HG03097 (cell line): ENCODE measurements around the gene ABCB4.
A peak's percentile ranks its signal among the peaks of the same experiment; 100 is the strongest.

ENCODE experiments used
- ATAC-seq: cut with Tn5 transposase; IDR thresholded peaks from one replicate; pipeline ENCODE4 v1.9.1; 2021; ENCODE audit not compliant: unreplicated experiment, low FRiP score

The ABCB4 gene

GRCh38 chr7:87475359-87476178, at the start of gene ABCB4:
Gene ABCB4 (minus strand): TSS chr7:87475680. CDS start chr7:87475465, 215 bp downstream.
- ATAC-seq: peak; percentile 8

GRCh38 chr7:87518735-87519134, 43.3 kb upstream of the ABCB4 start:
- ATAC-seq: no peak

DNA sequence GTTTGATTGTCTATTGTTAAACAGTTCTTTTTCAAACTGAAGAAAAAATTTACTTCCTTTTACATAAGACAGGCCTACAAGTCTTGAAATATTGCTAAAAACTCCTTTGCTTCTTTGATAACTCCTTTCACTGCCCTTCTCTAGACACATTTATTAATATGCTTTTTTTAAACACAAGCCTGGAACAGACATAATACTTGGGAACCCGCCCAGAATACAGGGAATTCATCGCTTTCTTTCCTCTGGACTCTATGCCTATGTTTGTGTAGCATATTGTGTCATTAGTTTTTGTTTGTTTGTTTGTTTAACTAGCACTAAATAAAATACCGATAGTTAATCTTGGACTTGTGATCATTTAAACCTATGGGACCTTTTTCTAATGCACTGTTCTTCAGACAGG, 42.4 kb upstream of the ABCB4 start:
- no peak for ATAC-seq

DNA sequence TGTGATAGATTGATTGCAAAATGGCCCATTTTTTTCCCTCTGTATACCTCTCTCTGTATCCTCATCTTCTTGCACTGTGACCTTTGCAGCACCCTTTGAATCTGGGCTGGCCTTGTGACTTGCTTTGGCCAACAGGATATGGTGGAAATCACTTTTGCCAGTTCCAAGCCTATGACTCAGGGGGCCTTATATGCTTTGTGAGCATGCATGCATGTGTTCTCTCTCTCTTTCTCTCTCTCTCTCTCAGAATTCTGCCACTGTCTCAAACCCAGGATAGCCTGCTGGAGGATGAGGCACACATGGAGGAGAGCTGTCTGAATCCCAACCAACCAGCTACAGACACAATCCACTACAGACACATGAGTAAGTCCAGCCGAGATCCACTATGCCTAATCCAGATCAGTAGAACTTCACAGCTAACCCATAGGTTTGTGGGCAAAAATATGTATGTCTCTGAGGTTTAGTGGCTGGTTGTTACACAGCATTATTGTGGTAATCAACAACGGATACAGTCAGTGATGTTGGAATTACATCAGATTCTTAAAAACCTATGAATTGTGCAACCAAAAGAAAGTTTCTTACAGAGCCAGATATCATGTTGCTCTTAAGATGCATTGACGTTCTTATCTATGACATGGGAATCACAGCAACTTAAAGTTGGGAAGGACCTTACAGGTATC, 41.8 kb upstream of the ABCB4 start:
- ATAC-seq: no peak

- ATAC-seq: no peak
Measured at GRCh38 chr7:87513735-87514335, 38.4 kb upstream of the ABCB4 start.

- no peak for ATAC-seq
Measured at GRCh38 chr7:87512906-87513305, 37.4 kb upstream of the ABCB4 start.

GRCh38 chr7:87511510-87511909, 36.0 kb upstream of the ABCB4 start:
- no peak for ATAC-seq

DNA sequence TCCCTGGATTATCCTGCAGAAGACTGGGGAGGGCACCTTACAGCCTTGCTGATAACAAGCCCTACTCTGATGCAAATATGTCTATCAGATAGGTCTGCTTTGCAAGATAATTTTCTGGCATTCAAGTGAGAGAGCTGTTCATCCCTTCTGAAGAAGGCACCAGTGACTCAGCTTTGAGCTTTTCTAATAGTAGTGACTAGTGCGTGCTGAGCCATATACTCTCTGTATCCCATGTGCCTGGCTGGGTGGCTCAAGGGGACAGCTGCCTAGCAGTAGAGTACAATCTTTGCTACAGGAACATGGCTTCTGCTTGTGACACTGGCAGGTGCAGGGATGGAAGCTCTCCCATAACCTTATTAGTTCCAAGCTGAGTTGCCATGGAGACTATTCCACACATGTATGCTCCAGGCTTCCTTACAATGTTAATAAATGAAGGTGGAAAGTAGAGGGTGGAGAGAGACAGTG, 35.0 kb upstream of the ABCB4 start:
- no peak for ATAC-seq

DNA sequence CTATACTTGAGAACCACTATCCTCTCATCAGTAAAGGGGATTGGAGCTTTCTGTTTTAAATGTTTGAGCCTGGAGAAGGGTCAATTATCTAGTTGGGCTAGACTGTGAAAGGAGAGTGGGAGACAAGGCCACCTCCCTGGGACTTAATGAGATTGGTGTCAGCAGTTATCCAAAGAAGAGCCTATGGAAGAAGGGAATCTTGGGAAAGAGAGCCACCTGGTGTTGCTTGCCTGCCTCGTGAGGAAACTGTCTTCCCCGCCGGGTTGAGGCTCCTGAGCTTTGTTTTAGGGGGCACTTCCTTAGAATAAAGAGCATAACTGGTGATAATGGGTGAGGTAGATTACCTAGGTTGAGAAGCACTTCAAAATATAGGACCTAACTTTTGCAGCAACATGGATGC, 32.0 kb upstream of the ABCB4 start:
- no peak for ATAC-seq

GRCh38 chr7:87506246-87507180, 31.0 kb upstream of the ABCB4 start:
- ATAC-seq: no peak

GRCh38 chr7:87505557-87506245, 30.2 kb upstream of the ABCB4 start:
- ATAC-seq: no peak

DNA sequence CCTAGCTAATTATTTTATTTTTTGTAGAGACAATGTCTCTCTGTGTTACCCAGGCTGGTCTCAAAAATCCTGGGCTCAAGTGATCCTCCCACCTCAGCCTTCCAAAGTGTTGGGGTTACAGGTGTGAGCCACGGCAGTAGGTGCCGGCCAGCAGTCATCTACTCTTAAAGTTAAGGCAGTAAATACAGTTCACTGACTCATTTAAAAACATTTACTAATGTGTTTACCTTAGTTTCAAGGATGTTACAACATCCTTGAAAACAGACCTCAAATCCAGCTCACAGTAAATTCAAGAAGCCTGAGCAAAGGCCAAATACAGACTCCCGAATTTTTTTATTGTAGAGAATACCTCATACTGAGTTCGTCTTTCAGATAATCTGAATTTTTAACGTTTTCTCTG, 29.6 kb upstream of the ABCB4 start:
- no peak for ATAC-seq

DNA sequence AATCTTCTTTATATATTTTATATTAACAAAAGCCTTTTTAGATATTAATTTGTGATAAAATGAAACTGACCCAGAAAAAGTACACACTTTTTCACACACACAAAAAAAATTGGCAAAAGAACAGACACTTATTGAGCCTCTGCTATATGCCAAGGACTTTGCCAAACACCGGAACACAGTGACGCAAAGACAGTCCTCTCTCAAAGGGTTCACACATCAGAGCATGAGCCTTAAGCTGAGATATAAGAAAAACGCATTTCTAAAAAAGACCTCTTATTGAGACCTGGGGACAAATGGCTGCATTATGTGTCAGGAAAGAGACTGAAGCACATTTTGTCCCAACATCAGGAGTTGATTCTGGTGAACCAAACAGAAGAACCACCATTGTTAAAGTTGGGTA, 24.0 kb upstream of the ABCB4 start:
- no peak for ATAC-seq

DNA sequence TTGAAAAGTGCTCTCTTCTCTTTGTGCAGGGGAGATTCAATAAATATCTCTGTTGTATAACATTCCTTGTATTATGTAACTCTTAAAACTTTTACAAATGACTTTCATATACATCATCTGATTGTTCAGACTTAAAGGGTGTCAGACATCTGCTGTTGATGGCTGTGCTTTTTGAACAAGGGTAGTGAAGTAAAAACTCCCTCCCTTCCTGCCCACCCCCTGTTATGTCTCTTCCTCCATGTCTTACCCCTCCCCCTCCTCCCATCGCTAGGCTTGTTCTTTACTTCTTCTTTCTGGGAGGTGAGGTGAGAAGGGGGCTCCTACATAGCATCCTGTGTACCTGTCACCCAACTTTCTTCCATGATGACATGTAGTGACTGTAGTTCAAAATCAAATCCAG, 23.4 kb upstream of the ABCB4 start:
- ATAC-seq: no peak

DNA sequence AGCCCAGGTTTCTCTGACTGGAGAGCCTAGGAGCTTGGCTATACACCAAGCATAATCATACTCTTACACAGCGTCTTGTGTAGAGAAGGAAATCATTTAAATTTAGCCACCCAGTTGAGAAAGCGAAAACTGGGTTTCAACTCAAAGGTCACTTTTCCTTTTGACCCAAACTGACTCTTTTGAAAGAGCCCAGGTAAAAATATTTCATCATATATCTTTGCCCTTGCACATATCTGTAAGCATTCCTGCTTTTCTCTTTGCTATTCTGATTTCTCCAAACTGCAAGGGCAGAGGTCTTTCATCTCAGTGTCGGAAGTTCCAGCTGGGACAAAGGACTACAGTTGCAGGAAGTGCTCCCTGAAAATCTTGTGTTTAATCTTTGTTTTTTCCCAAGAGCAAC, 22.0 kb upstream of the ABCB4 start:
- ATAC-seq: no peak

DNA sequence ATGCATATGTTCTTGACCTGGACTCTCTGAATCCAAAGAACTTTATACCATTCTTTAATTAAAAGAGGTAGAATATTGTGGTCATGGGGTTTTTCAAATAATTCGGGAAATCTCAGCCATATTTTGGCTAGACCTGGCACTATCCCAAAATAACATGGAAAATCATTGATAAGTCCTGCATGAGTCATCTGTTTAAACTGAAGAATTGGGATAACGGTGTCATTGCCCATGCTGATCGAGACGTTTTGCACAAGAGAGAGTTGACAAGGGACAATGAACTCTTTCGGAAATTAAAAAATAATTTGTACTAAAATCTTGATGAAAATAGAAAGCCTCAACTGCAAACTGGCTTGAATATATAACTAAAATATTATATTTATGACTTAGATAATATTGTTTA, 19.9 kb upstream of the ABCB4 start:
- no peak for ATAC-seq

DNA sequence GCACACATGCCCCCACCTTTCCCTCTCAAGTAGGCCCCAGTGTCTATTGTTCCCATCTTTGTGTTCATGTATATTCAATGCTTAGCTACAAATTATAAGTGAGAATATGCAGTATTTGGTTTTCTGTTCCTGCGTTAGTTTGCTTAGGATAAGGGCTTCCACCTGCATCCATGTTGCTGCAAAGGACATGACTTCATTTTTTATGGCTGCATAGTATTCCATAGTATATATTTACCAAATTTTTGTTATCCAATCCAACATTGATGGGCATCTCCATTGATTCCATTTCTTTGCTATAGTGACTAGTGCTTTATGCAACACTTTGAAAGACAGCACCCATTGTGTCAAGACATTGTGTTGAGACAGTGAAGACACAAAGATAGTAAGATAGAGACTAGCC, 19.0 kb upstream of the ABCB4 start:
- no peak for ATAC-seq

DNA sequence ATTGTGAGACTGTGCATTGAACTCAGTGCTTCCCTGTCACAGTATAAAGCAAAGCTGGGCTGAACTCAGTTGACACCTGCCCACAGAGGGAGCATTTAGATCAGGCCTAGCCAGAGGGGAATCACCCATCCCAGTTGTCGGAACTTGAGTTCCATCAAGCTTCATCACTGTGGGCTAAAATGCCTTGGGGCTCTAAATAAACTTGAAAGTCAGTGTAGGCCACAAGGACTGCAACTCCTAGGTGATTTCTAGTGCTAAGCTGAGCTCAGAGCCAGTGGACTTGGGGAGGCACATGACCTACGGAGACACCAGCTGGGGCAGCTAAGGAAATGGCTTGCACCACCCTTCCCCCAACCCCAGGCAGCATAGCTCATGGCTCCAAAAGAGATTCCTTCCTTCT, 7.7 kb upstream of the ABCB4 start:
- ATAC-seq: no peak

DNA sequence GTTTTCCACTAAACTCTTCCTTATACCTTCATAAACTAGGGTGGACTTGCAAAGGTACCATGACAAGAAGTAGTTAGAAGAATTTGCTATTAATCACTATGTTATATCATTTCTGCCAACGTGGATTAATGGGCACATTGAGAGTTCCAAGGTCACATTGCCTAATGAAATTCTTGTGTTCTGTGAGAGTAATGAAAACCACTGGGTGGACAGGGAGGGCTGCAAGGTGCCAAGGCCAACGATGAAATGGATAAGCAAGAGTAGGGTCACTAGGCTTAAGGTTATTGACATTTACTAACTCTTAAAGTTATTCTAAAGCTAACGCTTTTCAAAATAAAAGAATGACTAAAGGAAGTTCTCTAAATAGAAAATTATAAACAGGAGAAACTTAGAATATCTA, 6.6 kb upstream of the ABCB4 start:
- ATAC-seq: no peak

- ATAC-seq: no peak
Measured at GRCh38 chr7:87480386-87480785, 4.9 kb upstream of the ABCB4 start.
